Karpas-422 (cell line): Measurements from ENCODE around the gene TBC1D28. TPM values are rescaled to one million over a fixed set of nuclear protein-coding genes. Genes with fewer than 3 reads are reported as not detected.
"Not testable (repeated sequence)": the region's sequence is repeated elsewhere in the genome, so short reads cannot be mapped to it uniquely, and the experiment has no call there.

Source experiments
- DNase-seq: peaks from one replicate; pipeline ENCODE4 v3.0.0-alpha.2; 2015
- H2AFZ ChIP-seq: fragments of 200-600 bp; sonication (generic); 2 replicates; pipeline ENCODE4 v1.6.1; 2014; ENCODE audit warnings: antibody characterized with exemption, low read length, mixed read lengths
- H3K27ac ChIP-seq: fragments of 200-600 bp; sonication (generic); 2 replicates; pipeline ENCODE4 v1.5.1; 2014; ENCODE audit warnings: mild to moderate bottlenecking, low read length, moderate library complexity
- H3K27me3 ChIP-seq: fragments of 200-600 bp; sonication (generic); 2 replicates; pipeline ENCODE4 v1.6.1; 2014; ENCODE audit warnings: low read length, mixed read lengths
- H3K36me3 ChIP-seq: fragments of 200-600 bp; sonication (generic); 2 replicates; pipeline ENCODE4 v1.6.1; 2014; ENCODE audit warnings: low read length, mixed read lengths; ENCODE audit not compliant: insufficient read depth
- H3K4me1 ChIP-seq: fragments of 200-600 bp; sonication (generic); 2 replicates; pipeline ENCODE4 v1.6.1; 2014; ENCODE audit warnings: mild to moderate bottlenecking, low read length, mixed read lengths
- H3K4me2 ChIP-seq: fragments of 200-600 bp; sonication (generic); 2 replicates; pipeline ENCODE4 v1.6.1; 2014; ENCODE audit warnings: low read length, low read depth, mild to moderate bottlenecking; ENCODE audit not compliant: poor library complexity, severe bottlenecking
- H3K4me3 ChIP-seq: fragments of 200-600 bp; sonication (generic); 2 replicates; pipeline ENCODE4 v1.5.1; 2014; ENCODE audit warnings: mild to moderate bottlenecking, antibody characterized with exemption, low read length, mixed read lengths
- H3K79me2 ChIP-seq: fragments of 200-600 bp; sonication (generic); 2 replicates; pipeline ENCODE4 v1.6.1; 2014; ENCODE audit warnings: mild to moderate bottlenecking, low read length, mixed read lengths
- H3K9ac ChIP-seq: fragments of 200-600 bp; sonication (generic); 2 replicates; pipeline ENCODE4 v1.6.0; 2014; ENCODE audit warnings: low read length
- H3K9me2 ChIP-seq: fragments of 200-600 bp; sonication (generic), shearing (Covaris generic); replicated peaks from 2 replicates; pipeline ENCODE4 v1.6.0; 2014; ENCODE audit warnings: mild to moderate bottlenecking, low read length, moderate library complexity; ENCODE audit not compliant: insufficient read depth
- H3K9me3 ChIP-seq: fragments of 300-700, 200-600 bp; sonication (generic); 2 replicates; pipeline ENCODE4 v1.6.1; 2014; ENCODE audit warnings: low read length, mixed read lengths
- H4K20me1 ChIP-seq: fragments of 200-600 bp; sonication (generic); 2 replicates; pipeline ENCODE4 v1.6.1; 2014; ENCODE audit warnings: mild to moderate bottlenecking, antibody characterized with exemption, low read length, low read depth; ENCODE audit not compliant: insufficient read depth
- total RNA-seq: library from RNA; depleted of rRNA; stranded (reverse); fragments of >200 nt; shearing (Covaris generic); gene quantifications from 2 replicates; pipeline ENCODE4 v1.2.3, GENCODE V29; 2014; ENCODE audit warnings: low replicate concordance

Gene TBC1D28
- total RNA-seq, 1 experiment from 2014 or later = not detected

DNA sequence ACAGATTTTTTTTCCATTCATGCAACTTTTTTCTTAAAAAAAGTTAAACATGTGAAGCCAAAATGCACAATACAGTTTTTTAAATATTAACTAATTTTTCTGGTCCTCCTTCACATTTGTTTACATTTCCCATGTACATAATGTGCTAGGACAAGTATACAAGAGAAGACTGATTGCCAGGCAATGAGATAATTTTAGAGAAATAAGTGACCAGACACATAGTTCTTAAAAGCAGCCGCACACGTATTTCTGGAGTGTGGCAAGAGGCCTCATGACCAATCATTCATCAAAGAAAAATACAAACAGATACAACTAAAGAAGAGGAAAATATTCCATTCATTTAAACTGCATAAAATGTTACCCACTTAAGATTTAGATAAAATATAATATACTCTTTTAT, 22.1 kb upstream of the TBC1D28 start:
- H3K36me3 ChIP-seq = peaks cover 17% of the 10 kb centered on the region
- H3K27me3 ChIP-seq, H3K9me2 ChIP-seq, H3K4me1 ChIP-seq, H3K79me2 ChIP-seq, H3K9ac ChIP-seq, DNase-seq, H3K4me2 ChIP-seq, H2AFZ ChIP-seq, H4K20me1 ChIP-seq, H3K9me3 ChIP-seq, H3K4me3 ChIP-seq, H3K27ac ChIP-seq: not testable (repeated sequence)

DNA sequence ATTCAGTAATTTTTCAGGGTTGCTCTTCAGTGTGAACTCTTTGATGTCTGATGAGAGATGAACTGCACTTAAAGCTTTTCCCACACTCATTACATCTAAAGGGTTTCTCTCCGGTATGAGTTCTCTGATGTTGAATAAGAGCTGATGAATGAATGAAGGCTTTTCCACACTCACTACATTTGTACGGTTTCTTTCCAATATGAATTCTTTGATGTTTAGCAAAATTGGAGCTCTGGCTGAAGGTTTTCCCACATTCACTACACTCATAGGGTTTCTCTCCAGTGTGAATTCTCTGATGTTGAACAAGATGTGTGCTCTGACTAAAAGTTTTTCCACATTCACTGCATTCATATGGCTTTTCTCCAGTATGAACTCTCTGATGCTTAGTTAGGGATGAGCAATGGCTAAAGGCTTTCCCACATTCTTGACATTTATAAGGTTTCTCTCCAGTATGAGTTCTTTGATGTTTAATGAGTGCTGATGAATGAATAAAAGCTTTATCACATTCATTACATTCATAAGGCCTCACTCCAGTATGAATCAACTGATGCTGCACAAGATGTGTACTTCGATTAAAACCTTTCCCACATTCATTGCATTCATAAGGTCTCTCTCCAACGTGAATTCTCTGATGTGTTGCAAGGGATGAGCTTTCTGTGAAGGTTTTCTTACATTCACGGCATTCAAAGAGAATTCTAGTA, 17.9 kb upstream of the TBC1D28 start:
- not testable (repeated sequence) for DNase-seq, H3K4me2 ChIP-seq, H3K79me2 ChIP-seq, H3K9ac ChIP-seq, H3K4me1 ChIP-seq, H3K9me3 ChIP-seq, H3K27ac ChIP-seq, H3K4me3 ChIP-seq, H3K27me3 ChIP-seq, H4K20me1 ChIP-seq, H3K36me3 ChIP-seq, H3K9me2 ChIP-seq, H2AFZ ChIP-seq

GRCh38 chr17:18650094-18650493, 5.9 kb upstream of the TBC1D28 start:
- H3K4me1 ChIP-seq, H3K27ac ChIP-seq, H3K79me2 ChIP-seq, DNase-seq, H3K9me3 ChIP-seq, H2AFZ ChIP-seq, H3K9ac ChIP-seq, H3K9me2 ChIP-seq, H3K4me2 ChIP-seq, H3K27me3 ChIP-seq, H4K20me1 ChIP-seq, H3K36me3 ChIP-seq, H3K4me3 ChIP-seq: not testable (repeated sequence)

- not testable (repeated sequence) for H3K4me2 ChIP-seq, H3K9me3 ChIP-seq, H3K4me3 ChIP-seq, H4K20me1 ChIP-seq, H2AFZ ChIP-seq, H3K4me1 ChIP-seq, H3K79me2 ChIP-seq, H3K27ac ChIP-seq, H3K9me2 ChIP-seq, H3K27me3 ChIP-seq, H3K36me3 ChIP-seq, H3K9ac ChIP-seq, DNase-seq
Observed at GRCh38 chr17:18643124-18643523, 1.1 kb downstream of the TBC1D28 start.

- not testable (repeated sequence) for DNase-seq
Observed at GRCh38 chr17:18638357-18638756, 5.8 kb downstream of the TBC1D28 start.

DNA sequence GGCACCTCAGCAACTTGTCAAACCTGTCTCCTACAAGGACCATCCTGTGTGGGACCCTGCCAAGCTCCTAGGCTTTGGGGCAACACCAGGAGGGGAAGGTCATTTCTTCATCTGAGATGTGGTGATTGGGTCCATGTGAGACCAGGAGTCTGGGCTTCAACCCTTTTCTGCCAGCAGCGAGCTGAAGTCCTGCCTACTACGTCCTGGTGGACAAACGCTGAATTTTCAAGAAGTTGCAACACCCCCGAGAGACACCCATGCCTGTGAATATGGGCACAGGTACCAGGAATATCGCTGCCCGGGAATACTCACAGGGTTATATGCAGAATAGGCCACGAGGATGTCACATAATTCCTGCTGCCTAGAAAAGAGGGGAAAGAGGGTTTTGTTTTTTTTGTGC, 8.0 kb downstream of the TBC1D28 start:
- H3K9me3 ChIP-seq, H3K9me2 ChIP-seq, H3K27ac ChIP-seq, H3K36me3 ChIP-seq, H3K9ac ChIP-seq, H3K4me1 ChIP-seq, H4K20me1 ChIP-seq, H3K27me3 ChIP-seq, H3K4me3 ChIP-seq, H2AFZ ChIP-seq, H3K4me2 ChIP-seq, H3K79me2 ChIP-seq, DNase-seq: not testable (repeated sequence)

More at GRCh38 chr17:18638357-18638756, 5.8 kb downstream of the TBC1D28 start:
- not testable (repeated sequence) for H3K79me2 ChIP-seq, H3K9me2 ChIP-seq, H3K4me2 ChIP-seq, H3K4me3 ChIP-seq, H3K9me3 ChIP-seq, H3K4me1 ChIP-seq, H2AFZ ChIP-seq, H3K27ac ChIP-seq, H3K36me3 ChIP-seq, H3K9ac ChIP-seq, H4K20me1 ChIP-seq, H3K27me3 ChIP-seq

DNA sequence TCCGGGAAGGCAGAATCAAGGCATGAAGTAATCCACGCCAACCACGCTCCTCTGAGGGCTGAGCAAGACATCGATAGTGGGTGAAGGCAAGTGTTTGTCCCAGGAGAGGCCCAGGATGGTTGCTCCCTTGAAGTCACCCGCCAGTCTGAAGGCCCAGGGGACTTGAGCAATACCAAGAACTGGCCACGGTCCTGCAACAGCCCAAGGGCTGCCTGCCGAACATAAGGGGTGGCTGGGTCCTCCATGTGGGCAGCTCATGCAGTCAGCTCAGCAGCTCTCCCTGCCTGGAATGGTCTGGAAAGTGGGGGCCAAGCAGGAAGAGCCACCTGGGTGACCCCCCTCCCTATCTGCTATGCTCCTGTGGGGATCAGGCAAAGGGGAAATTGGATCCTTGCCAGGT, 8.4 kb downstream of the TBC1D28 start:
- not testable (repeated sequence) for H4K20me1 ChIP-seq, H3K79me2 ChIP-seq, H3K27ac ChIP-seq, H3K4me3 ChIP-seq, H2AFZ ChIP-seq, H3K4me1 ChIP-seq, H3K9me2 ChIP-seq, H3K27me3 ChIP-seq, H3K9me3 ChIP-seq, H3K36me3 ChIP-seq, H3K4me2 ChIP-seq, H3K9ac ChIP-seq, DNase-seq

- not testable (repeated sequence) for H3K9me2 ChIP-seq, H3K9ac ChIP-seq, H3K4me3 ChIP-seq, H2AFZ ChIP-seq, H3K79me2 ChIP-seq, H3K9me3 ChIP-seq, H3K4me1 ChIP-seq, H4K20me1 ChIP-seq, H3K27me3 ChIP-seq, DNase-seq, H3K27ac ChIP-seq, H3K36me3 ChIP-seq, H3K4me2 ChIP-seq
Observed at GRCh38 chr17:18634550-18635263, 9.5 kb downstream of the TBC1D28 start.
